ENCODE data around the gene MYL4.
"Not testable (repeated sequence)": the region's sequence is repeated elsewhere in the genome, so short reads cannot be mapped to it uniquely, and the experiment has no call there.

The MYL4 gene

GRCh38 chr17:47192554-47192953, 16.6 kb upstream of the MYL4 start:
- no peak for DNase-seq (ENCODE audit: low spot score)

DNA sequence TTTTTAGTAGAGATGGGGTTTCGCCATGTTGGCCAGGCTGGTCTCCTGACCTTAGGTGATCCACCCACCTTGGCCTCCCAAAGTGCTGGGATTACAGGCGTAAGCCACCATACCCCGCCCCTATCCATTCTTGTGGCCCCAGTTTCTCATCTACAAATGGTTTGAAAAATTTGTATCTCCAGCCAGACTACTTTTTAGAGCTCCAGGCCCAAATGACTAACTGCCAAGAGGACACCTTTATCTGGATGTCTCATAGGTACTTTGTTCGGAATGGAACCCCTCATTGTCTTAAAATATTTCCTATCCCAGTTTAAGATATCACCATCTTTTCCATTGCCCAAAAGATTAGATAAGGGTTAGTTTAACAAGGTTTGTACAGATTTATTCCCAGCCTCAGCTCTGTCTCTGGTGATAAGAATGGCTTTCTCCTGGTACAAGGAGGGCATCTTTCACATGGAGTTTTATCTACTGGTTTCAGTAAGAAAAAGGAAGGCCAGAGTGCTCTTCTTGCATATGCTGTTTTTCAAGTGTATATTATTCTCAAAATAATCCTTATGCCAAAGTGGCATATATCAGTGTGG, 15.1 kb upstream of the MYL4 start:
- DNase-seq (ENCODE audit: low spot score): no peak

DNA sequence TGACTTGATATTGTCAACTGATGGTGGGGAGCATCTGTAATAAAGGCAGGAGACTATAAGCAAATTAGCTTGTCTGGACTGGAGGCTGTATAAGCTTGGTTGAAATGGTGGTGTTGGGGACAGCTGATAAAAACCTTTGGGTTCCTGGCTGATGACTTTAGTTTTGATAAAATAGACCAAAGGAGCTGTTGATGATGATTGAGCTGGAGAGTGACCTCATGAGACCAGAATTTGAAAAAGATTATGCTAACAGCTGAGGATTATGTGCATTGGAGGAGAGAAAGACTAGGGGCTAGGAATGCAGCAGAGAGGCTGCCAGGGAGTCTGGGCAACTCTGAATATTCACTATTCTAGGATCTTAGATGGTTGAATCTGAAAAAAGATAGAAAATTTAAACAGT, 11.3 kb upstream of the MYL4 start:
- no peak for DNase-seq (ENCODE audit: low spot score)

DNA sequence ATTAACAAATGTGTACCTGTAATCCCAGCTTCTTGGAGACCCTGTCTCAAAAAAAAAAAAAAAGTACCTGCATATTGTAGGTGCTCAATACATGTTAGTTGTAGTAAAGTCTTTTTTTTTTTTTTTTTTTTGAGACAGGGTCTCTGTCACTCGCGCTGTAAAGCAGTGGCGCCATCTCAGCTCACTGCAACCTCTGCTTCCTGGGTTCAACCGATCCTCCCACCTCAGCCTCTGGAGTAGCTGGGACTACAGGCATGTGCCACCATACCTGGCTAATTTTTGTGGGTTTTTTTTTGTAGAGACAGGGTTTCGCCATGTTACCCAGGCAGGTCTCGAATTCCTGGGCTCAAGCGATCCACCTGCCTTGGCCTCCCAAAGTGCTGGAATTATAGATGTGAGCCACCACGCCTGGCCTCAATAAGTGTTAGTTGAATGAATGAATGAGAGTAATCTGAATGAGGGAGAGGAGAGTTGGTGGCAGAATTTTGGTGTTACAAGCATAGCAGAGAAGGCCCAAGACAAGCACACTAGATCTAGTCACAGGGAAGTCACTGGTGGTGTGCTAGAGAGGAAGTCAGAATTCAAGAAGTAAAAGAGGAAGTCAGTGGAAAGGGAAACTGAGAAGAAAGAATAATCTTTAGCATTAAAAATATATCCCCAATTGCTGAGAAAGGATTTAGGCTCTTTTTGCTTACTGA, 9.4 kb upstream of the MYL4 start:
- no peak for DNase-seq (ENCODE audit: low spot score)

DNA sequence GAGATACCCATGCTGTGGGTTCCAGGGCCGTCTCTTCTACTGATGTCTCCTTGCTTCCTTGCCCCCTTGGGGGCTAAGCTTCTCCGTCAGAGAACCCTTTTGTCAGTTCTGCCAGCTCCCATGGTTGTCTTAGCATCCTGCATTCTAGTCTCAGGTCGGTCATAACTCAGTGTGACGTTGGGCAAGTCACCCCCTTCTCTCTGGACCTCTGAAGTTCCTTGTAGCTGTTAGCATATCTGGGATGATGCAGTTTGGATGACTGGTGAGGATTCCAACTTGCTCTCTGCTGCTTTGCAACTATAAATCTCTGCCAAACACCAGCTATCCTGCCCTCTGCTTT, 8.9 kb upstream of the MYL4 start:
- DNase-seq (ENCODE audit: low spot score): no peak

DNA sequence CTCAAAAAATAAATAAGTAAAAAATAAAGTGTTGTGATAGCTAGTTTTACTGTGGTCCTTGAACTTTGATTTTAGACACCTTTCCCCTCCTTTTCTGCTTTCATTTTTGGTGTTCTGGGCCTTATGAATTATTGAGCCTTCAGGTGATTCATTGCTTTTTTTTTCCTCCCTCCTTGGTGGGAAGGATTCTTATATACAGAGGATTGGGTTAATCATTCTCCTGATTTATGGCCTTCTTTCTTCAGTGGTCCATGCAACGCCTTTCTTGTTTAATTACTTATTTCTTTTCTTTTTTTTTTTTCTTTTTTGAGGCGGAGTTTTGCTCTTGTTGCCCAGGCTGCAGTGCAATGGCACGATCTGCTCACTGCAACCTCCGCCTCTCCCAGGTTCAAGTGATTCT, 8.0 kb upstream of the MYL4 start:
- no peak for DNase-seq (ENCODE audit: low spot score)

DNA sequence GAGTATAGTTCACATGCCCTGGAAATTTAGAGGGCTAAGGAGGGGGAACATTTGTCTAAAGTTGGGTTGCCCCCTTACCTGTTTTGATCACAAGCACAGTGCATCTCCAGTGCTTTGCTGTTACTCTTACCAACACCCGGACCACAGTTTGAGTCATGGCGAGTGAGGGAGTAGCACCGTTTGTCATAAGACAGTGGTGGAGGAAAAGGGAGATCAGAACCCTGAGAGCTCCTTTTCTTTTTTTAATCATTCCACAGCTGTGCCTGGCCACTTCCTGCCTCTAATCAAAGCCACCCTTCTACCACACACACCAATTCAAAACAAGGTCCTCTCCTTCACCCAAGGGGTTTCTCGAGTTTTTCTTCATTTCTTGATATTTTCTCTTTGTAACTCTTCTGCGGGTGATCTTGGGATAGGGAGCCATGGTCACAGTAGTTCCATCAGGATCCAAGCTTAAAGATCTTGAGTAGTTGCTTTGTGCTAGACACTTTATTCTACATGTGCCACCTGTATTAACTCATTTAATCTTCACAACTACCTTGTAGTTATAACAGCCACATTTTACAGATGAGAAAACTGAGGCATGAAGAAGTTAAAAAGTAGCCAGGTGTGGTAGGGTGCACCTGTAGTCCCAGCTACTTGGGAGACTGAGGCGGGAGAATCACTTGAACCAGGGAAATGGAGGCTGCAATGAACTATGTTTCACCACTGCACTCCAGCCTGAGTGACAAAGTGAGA, 5.0 kb upstream of the MYL4 start:
- DNase-seq (ENCODE audit: low spot score): no peak

GRCh38 chr17:47204722-47205418, 4.3 kb upstream of the MYL4 start:
- DNase-seq (ENCODE audit: low spot score): no peak

DNA sequence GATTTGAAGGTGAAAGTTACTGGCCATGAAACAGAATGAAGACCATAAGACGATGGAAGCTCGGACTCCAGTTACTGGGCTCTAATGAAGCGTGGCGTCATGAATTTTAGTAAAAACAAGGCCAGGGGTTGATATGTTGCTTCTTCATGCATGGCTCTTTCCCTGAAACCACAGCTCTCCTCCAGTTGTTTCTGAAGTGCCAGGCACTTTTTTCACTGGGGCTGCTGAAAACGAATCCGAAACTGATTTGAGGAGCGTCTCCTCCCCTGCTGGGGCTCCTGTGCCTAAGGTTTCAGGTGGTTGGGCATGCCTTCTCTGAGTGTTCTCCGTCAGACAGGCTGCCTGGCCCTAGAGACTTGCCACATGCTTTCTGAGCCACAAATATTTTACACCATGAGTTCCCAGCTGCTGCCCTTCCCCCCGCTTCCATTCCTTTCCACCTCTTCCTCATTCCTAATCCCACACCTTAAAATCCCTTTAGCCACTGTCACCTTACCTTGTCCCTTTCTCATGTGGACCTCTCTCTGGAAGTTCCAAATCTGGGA, 3.7 kb upstream of the MYL4 start:
- DNase-seq (ENCODE audit: low spot score): no peak

DNA sequence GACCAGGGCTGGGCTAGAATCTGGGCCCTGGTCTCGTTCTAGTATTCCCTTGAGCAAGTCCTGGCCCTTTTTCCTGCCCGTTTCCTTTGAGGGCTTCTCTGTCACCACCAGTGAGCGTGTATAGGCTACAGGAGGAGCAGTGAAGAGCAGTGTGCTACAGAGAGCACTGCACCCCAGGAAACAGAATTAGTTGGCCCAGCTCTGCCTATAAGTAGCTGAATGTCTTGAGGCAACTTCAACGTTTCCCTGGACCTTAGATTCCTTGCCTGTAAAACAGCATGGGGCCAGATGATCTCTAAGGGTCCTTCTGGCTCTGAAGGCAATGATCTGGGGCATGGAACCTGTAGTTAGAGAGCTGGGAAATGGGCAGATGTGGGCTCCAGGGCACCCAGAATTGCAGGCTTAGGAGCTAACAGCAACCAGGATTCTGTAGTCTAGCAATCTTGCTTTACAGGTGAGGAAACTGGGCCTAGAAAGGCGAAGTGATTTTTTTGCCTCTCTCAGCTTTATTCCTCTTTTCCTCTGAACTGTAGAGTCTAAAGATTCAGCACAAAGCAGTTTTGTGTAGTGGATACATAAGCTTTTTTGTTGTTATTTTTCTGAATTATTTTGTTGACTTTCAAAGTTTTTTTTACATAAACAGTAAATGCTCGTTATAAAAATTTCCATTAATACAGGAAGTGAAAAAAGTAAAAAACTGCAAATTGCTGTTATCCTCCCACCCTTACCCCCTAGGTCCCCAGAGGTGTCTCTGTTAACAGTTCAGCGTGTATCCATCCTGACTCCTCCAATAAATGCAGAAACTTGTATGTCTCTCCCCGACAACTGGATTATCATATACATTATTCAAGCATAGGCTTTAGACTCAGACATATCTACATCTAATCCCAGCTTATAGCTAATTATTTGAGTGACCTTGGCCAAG, 1.7 kb upstream of the MYL4 start:
- DNase-seq (ENCODE audit: low spot score): no peak

- no peak for DNase-seq (ENCODE audit: low spot score)
Measured at GRCh38 chr17:47209499-47209898, 351 bp downstream of the MYL4 start.

DNA sequence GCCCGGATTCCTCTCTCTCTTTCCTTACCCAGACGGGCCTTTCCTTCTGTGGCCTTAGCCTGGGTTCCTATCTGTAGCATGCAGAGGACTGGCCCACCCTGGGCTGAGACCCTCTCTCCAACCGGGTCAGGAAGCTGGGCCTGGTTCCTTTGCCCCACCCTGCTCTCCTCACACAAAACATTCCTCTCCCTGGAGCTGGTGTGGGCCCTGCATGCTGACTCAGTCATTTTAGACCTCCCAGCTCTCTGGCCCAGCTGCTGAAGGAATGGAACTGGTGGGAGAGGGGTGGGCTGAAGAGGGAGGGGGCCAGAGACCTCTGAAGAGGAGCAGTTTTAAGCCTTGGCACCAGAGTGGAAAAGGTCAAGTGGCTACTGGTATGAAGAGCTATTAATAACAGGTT, 957 bp downstream of the MYL4 start:
- DNase-seq (ENCODE audit: low spot score): no peak

DNA sequence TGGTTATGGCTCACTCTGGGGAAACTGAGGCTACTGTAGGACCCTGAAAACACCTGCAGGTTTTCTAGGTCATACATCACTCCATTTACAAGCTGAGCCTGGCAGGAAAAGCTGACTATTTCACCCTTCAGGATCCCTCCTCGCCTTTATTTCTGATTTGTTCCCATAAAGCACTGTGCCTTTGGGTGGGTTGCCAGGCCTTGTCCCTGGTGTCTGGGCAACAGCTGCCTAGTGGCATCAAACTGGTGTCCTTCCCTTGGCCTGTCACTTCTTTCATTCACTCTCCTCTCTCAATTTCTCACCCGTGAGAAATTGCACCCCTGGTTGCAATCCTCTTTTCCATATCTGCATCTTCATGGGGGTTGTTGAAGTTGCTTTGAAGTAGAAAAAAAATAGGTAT, 1.6 kb downstream of the MYL4 start:
- no peak for DNase-seq (ENCODE audit: low spot score)

DNA sequence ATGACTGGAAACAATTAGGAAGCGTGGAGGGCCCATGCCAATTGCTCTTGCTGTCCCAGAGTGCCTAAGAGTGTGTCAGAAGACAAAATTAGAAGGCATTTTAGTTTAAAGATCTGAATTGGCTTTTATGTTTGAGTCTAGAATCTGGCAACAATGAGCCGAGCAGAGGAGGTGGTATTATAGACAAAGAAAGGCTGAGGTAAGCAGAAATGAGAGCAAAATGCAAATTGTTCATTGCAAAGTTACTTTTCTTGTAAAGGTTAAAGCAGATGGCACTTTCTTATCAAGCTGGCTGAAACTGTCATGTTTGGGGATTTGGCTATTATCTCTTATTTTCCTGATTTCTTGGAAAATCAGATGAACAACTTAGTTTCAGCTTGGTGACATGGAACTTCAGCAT, 3.3 kb downstream of the MYL4 start:
- DNase-seq (ENCODE audit: low spot score): no peak

GRCh38 chr17:47213540-47213939, 4.4 kb downstream of the MYL4 start:
- DNase-seq (ENCODE audit: low spot score): no peak

- DNase-seq (ENCODE audit: low spot score): no peak
Measured at GRCh38 chr17:47214931-47215330, 5.8 kb downstream of the MYL4 start.

DNA sequence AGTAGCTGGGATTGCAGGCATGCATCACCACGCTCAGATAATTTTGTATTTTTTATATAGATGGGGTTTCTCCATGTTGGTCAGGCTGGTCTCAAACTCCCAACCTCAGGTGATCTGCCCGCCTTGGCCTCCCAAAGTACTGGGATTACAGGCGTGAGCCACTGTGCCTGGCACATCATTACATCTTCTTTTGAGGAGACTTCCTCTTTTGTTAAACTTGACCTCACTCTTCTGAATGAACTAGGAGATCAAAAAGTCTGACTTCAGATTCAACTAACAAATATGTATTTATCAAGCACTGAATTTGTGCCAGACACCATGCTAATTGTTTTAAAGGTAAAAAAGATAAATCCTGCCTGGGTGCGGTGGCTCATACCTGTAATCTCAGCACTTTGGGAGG, 7.7 kb downstream of the MYL4 start:
- DNase-seq (ENCODE audit: low spot score): not testable (repeated sequence)

DNA sequence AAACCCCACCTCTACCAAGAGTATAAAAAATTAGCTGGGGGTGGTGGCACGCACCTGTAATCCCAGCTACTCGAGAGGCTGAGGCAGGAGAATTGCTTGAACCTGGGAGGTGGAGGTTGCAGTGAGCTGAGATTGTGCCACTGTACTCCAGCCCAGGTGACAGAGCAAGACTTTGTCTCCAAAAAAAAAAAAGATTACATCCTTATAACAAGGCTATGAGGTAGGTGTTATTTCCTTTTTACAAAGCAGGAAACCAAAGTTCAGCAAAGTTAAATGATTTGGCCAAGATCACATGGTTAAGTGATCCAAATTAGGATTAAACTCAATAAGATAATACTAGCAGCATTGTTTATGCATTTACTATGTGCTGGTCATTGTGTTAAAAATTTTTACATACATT, 8.1 kb downstream of the MYL4 start:
- DNase-seq (ENCODE audit: low spot score): not testable (repeated sequence)

GRCh38 chr17:47218896-47219430, 9.8 kb downstream of the MYL4 start:
- no peak for DNase-seq (ENCODE audit: low spot score)

GRCh38 chr17:47219621-47220475, 10.7 kb downstream of the MYL4 start:
- DNase-seq (ENCODE audit: low spot score): no peak

Measured in SK-N-DZ (cell line).